HG03103 (cell line): ENCODE data around the gene BCO1.
A peak's percentile ranks its signal among the peaks of the same experiment; 100 is the strongest.

Experiments
- ATAC-seq: cut with Tn5 transposase; IDR thresholded peaks from one replicate; pipeline ENCODE4 v1.9.1; 2021; ENCODE audit warnings: low read depth; ENCODE audit not compliant: unreplicated experiment

BCO1 gene

DNA sequence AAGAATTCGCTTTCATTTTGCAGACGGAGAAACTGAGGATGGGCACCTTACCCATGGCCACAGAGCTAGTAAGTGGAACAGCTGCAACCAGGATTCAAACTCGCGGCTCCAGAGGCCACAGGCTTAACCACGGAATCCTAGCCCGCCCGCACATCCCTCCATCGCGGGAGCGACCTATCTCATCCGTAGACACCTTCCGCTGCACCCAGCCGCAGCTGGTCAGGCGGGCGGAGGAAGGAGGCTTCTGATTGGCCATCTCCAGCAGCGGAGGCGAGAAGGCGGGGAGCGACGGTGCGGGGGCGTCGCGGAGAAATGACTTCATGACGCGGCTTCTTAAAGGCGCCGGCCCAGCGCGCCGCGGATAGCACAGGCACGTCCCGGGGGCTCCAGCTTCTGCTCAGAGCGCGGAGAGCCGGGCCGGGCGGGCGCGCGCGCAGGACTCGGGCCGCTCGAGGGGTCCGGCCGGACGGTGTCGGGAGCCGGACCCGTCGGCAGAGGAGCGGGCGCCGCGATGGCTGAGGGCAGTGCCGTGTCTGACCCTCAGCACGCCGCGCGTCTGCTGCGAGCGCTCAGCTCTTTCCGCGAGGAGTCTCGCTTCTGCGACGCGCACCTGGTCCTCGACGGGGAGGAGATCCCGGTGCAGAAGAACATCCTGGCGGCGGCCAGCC, 76.2 kb downstream of the BCO1 start, which contains the start of gene GAN:
Gene GAN, plus strand, starts transcription at position 360 of the 668 bp plus-strand sequence. Its CDS starts 152 bp downstream, at position 512.
- ATAC-seq = peak; percentile 92

DNA sequence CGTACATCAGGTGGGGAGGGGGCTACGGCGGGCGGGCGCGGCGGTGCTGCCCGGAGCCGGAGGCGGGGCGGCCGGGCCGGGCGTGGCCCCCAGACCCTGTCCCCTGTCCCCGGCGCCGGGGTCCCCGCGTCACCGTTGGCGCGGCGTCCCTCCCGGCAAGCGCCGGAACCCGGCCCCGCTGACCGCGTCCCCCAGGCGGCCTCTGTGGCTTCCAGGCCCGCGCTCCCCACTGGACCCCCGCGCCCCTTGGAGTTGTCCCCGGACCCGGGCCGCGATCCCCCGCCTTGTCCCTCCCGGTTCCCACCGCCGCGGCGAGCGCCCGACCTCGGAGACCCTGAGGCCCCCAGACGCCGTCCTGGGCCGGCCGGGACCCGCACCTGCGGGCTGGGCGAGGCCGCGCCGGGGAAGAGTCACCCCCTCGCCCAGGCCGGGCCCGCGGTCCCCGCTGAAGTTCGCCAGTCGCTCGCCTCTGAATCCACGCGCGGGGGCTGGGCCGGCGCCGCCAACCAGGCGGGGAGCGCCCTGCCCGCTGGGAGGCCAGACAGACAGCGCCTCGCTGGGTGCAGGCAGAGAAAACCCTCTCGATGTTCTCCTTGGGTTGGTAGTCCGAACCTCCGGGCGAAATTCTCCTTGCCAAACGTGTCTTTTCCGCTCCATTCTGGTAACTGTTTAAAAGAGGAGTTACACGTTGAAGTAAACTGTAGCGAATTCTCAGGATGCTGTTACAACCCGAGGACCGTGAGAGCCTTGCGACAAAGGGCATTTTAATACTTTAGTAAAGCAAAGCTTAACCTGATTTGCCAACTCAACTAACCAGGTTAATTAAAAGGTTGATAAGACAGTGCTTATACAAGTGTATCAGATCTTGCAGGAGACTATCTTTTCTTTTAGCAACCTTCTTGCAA, 77.0 kb downstream of the BCO1 start:
- ATAC-seq = peak; percentile 28

- no peak for ATAC-seq
These were observed 77.6 kb downstream of the BCO1 start for GRCh38 chr16:81316176-81316496.

GRCh38 chr16:81318711-81319110, 80.2 kb downstream of the BCO1 start:
- ATAC-seq = no peak

DNA sequence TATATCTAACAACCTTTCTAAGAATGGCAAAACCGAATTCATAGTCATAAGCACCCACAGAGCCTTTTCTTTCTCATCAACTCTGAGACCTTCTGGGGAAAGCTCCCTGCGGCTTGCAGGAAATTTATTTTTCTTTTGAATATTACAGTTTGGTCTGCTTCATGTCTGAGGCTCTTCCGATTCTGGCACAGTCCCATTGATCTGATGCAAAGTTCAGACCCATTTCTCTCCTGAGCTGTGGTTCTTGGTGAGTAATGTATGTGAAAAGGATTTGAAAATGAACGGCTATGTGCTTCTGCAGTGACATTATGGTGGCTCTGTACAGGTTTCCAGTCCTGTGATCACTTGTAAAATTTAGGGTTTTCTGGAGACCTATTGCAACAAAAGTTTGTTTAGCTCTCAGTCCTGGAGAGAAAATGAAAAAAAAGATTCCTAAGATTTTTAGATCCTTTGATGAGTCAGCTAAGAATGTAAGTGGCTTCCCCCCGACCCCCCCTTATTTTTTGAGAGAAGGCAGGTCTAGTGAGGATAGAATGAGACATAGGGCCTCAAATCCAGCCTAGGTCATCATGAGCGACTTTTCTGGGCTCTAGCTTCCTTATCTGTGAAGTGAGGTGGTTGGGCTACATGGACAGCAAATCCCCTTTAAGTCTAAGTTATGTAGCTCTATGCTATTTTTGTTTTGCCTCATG, 80.9 kb downstream of the BCO1 start:
- ATAC-seq = no peak

DNA sequence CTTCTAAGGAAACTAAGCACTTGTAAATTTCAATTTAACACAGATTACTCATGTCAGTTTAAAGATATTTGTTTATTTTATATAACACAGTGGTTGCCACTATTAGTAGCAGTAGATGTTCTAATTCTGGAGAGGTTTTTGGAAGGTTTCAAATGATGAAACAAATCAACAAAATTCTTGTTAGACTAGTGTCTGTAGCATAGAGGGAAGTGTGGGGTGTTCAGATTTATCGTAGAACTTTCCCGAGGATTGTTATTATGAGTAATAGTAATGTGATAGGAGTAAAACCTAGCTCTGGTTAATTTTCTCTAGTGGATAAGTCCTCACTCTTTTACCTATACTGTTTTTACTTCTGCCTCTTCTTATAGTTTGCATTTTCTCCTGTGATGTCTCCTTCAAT, 82.5 kb downstream of the BCO1 start:
- ATAC-seq = no peak

- no peak for ATAC-seq
These were observed 83.0 kb downstream of the BCO1 start for GRCh38 chr16:81321536-81321935.

DNA sequence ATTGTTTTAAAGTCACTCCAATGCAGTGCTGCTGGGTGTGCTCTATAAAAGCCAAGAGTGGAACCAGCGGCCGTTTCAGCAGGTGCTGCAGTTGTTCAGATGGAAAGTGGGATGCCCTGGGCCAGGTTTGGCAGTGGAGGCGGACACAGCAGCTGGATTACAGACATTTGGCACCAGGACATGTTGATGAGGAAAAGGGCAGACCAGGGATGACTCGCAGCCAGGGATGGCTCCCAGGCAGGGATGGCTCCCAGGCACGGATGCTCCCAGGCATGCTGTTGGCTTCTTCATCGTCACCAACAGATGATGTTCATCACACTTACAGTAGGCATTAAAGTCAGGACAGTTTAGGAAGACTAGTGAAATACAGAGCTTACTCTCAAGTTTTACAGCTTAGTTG, 86.3 kb downstream of the BCO1 start:
- ATAC-seq = no peak

DNA sequence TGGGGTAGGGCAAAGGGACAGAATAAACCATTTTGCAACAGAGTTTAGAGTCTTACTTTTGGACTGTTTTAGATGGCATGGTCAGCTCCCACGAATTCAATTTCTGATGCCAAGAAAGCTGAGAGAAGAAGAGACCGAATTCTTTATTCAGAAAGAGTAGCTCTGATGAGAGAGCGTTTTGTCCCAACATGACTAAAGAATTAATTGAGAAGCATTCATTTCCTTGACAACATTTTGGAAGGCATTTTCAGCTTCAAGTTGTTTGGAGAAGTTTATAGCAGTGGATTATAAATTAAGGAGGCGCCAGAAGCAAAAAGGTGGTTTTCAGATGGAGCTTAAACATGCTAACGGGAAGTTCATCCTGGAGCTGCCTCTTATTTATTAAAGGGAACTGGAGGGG, 88.5 kb downstream of the BCO1 start:
- ATAC-seq = no peak

DNA sequence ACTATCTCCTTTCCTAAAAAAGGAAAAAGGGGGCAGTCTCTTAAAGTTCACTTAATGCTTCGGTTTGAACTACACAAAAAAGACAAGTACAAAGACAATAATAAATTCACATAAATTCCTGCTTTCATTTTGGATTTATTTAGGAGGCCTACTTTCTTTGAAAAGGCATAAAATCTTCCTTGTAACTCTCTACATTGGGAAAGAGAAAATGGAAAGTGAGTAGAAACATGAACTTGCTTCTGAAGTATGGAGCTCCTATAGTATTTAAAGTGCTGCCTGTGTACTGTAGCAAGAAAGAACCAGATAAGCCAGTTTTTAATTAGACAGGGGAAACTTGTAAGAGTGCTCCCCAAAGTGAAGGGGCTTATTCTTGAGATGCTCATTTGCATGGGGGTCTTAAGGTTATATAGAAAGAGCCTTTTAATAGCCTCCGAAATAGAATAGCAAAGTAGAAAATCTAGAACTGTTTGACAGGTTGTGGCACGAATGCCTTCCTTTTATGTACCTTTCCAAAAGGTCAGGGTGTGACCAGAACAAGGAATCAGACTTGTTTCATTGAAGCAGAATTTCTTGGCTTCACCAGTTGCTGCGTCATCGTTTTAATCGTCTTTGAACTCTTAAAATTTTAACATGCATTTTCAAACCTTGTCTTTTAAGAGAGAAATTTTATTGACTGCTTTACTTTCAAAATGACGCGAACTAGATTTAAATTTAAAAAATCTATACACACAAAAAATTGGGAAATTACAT, 89.1 kb downstream of the BCO1 start:
- no peak for ATAC-seq

- ATAC-seq = no peak
These were observed 91.5 kb downstream of the BCO1 start for GRCh38 chr16:81329947-81330346.

- no peak for ATAC-seq
These were observed 94.9 kb downstream of the BCO1 start for GRCh38 chr16:81333356-81333755.

DNA sequence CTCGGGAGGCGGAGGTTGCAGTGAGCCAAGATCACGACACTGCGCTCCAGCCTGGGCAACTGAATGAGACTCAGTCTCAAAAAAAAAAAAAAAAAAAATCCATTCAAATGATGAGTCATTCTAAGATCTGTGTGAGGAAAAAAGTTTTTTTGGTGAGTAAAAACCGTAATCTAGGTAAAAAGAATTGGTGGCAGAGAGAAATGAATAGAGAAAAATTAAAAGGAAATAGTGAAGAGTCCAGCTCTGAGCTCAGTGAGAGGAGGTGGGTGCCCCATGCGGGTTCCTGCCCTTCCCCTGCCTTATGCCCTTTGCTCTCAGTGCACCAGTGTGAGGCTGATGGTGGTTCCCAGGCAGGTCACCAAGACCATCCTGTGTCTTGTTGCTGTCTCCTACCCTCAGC, 97.2 kb downstream of the BCO1 start:
- no peak for ATAC-seq

- ATAC-seq = no peak
These were observed 98.6 kb downstream of the BCO1 start for GRCh38 chr16:81337097-81337496.
